GM18505 (cell line): ENCODE results near the gene MDFI.

Experiments
- ATAC-seq: cut with Tn5 transposase; IDR thresholded peaks from one replicate; pipeline ENCODE4 v1.9.1; 2021; ENCODE audit not compliant: unreplicated experiment
- POLR2A ChIP-seq: IDR thresholded peaks from 4 replicates; pipeline ENCODE4 v1.6.1; 2011; ENCODE audit warnings: borderline replicate concordance; ENCODE audit not compliant: insufficient read depth, insufficient read length; ENCODE audit errors: extremely low read depth

MDFI gene

GRCh38 chr6:41597246-41598000 is 40.8 kb upstream of the MDFI start:
- TF ChIP-seq POLR2A, result no peak
- no peak for ATAC-seq

DNA sequence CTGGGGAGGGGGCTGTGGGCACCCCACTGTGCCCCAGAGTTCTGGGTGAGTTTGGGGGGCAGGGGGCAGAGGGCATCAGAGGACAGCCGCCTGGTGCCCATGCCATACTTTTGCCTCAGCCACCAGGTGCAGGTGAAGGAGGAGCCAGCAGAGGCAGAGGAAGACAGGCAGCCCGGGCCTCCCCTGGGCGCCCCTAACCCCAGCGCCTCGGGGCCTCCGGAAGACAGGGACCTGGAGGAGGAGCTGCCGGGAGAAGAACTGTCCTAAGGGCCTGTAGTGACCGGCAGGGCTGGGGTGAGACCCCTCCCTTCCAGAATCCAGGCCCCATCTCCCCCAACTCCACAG is 39.6 kb upstream of the MDFI start:
- no peak for TF ChIP-seq POLR2A
- ATAC-seq, result no peak

GRCh38 chr6:41599015-41599851 is 39.0 kb upstream of the MDFI start:
- no peak for TF ChIP-seq POLR2A
- no peak for ATAC-seq

DNA sequence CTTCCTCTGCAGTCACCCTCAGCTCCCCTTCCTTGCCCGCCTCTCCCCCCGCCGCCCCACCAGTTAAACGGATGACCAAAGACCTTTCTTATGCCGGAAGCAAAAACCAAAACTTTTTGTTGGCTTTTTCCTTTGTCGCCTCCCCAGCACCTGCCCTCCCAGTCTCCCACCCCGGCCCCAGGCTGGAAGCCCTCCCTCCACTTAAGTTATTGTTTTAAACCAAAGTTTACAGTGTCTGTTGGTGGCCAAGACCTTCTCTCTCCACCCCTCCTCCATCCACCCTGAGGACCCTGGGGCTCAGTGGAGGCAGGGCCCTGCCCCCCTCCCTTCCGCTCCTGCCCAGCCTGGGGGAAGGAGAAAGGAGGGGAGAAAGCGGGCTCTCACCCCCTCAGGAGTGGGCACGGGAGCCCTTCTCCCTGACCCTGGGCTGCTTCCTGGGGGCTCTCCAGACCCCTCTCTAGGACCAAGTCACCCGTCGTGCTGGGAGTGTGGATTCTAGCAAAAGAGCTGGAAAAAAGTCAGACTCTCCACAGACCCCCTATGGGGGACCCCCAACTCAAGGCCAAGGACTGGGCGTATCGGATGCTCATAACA is 38.3 kb upstream of the MDFI start:
- TF ChIP-seq POLR2A, result no peak
- ATAC-seq, result no peak

- TF ChIP-seq POLR2A, result no peak
- ATAC-seq, result no peak
These were observed 37.6 kb upstream of the MDFI start for GRCh38 chr6:41600499-41601247.

- no peak for TF ChIP-seq POLR2A
- ATAC-seq, result no peak
These were observed 37.1 kb upstream of the MDFI start for GRCh38 chr6:41601248-41601549.

DNA sequence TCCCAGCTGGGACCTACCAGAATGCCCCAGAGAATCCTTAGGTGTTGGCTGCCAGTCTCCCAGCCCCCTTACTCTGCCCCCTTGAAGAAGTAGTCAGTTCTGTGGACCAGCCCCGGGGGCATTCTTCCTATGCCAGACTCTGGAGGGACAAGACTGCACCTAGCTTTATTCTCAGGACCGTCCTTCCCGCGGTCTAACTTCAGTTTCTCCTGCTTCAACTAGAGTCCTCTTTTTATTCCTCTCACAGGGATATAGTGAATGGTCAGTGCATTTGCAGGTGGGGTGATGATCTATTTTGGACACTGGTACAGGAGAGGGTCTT is 35.9 kb upstream of the MDFI start:
- no peak for ATAC-seq
- TF ChIP-seq POLR2A, result no peak

DNA sequence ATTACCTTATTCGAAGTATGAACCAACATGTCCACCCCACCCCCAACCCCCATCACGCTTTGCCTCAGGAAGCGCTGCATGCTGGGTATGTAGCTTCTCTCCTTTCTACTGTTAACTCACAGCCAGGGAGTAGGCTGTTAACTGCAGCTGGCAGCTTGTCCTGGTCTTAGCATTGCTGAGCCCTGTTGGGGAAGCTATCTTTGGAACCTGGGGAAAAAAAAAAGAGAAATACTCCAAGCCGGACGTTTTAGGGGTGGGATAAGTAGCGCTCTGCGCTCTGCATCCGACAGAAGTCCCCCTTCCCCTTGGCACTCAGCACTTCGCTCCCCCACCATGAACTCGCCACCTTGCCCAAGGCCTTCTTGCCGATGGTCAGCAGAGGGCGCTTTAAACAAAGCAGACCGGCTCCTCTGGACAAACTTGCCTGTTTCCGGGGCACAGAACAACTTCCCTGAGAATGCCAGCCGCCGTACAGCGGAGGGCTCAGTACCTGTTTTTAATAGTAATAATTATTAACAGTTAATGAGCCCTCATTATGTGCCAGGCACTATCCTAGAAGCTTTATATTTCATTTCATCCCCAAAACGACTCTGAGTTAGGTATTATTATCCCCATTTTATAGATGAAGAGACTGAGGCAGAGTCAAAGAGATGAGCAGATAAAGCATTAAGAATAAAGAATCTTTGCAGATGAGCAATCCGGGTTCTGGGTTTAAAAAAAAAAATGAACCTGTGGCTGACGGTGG is 35.2 kb upstream of the MDFI start:
- TF ChIP-seq POLR2A, result no peak
- no peak for ATAC-seq

DNA sequence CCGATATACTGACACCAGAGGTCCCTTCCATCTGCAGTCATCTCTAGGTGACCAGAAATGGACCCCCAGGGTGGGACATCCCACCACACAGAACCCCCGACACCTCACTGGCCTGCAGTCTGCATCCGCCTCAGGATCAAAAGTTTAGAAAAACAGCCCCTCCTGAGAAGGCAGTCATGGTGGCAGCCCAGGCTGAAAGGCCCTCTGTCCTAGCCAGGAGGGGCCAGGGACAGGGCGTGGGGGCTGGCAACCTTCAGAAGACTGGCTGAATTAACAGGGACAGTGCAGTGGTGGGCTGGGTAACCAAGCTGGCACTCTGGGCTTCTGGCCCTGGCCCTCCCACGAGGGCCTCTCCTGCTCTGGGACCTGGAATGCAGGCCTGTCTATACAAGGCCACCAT is 34.3 kb upstream of the MDFI start:
- no peak for ATAC-seq
- no peak for TF ChIP-seq POLR2A

DNA sequence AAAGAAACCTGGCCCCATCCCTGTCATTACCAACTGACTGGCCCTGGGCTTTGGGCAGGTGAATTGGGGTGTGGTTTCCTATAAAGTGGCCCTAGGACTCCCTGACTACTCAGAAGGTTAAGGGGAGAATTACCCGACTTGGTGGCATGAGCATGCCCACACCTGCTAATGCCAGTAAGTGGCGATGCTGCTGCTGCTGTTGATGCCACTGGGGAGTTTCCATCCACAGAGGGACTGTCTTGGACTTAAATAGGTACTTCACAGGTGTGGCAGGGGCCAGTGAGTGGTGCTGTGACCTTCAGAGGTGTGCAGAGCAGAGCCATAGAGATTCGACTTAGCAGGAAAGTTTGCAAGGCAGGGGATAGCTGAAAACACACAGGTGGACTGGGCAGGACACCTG is 32.6 kb upstream of the MDFI start:
- no peak for ATAC-seq
- no peak for TF ChIP-seq POLR2A

- no peak for TF ChIP-seq POLR2A
These were observed 31.2 kb upstream of the MDFI start for GRCh38 chr6:41607036-41607435.

GRCh38 chr6:41607736-41608135 is 30.5 kb upstream of the MDFI start:
- TF ChIP-seq POLR2A, result no peak
- ATAC-seq, result no peak

More at GRCh38 chr6:41607036-41607435, 31.2 kb upstream of the MDFI start:
- ATAC-seq, result no peak
